SH-SY5Y (cell line): ENCODE results near the gene TUBAL3.

ENCODE experiments used
- GATA2 ChIP-seq: IDR thresholded peaks from 2 replicates; pipeline ENCODE4 v1.6.1; 2011; ENCODE audit warnings: mild to moderate bottlenecking, low read depth, low read length
- GATA3 ChIP-seq: IDR thresholded peaks from 2 replicates; pipeline ENCODE4 v1.6.1; 2011; ENCODE audit warnings: low read depth, mild to moderate bottlenecking, low read length, moderate library complexity

DNA sequence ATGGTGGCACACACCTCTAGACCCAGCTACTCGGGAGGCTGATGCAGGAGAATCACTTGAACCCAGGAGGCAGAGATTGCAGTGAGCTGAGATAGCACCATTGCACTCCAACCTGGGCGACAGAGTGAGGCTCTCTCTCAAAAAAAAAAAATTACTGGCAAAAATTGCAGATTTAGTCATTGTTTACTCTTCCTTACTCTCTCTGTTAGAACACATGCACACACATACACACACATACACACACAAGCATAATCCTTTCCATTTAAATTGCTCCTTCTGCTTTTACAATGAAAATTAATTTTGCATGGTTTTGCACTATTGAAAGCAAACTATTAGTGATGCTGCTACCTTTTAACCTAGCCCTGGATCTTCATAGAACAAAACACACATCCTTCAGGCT, 55.3 kb downstream of the TUBAL3 start:
- no peak for TF ChIP-seq GATA2
- TF ChIP-seq GATA3, result no peak
